A549 (cell line): Measurements from ENCODE around the gene PALLD.
"Not testable (repeated sequence)": the region's sequence is repeated elsewhere in the genome, so short reads cannot be mapped to it uniquely, and the experiment has no call there.

Experiments
- FOSB ChIP-seq: fragments of 250-450 bp; sonication (Bioruptor Pico); IDR thresholded peaks from 2 replicates; pipeline ENCODE4 v1.5.0; 2020; ENCODE audit warnings: mild to moderate bottlenecking, moderate library complexity
- HOXB13 ChIP-seq: fragments of 250-450 bp; sonication (Bioruptor Pico); IDR thresholded peaks from 2 replicates; pipeline ENCODE4 v1.5.0; 2020; ENCODE audit warnings: low read depth, mild to moderate bottlenecking, moderate library complexity
- POLR2A ChIP-seq: IDR thresholded peaks from 2 replicates; pipeline ENCODE4 v1.6.1; 2012; ENCODE audit warnings: mild to moderate bottlenecking, low read length
- RAD21 ChIP-seq, 2 experiments: fragments of >200 bp in 1 of 2; sonication (Bioruptor Twin) in 1 of 2; formaldehyde crosslinking in 1 of 2; IDR thresholded peaks in 1 of 2; conservative IDR thresholded peaks in 1 of 2; 2 replicates in 1 of 2; 3 replicates in 1 of 2; pipeline ENCODE4 v1.6.1; 2012 to 2018; ENCODE audit warnings: inconsistent platforms in 1 of 2
- RARB ChIP-seq: fragments of 250-450 bp; sonication (Bioruptor Pico); IDR thresholded peaks from 2 replicates; pipeline ENCODE4 v1.8.0; 2021; ENCODE audit warnings: mild to moderate bottlenecking, moderate library complexity
- RFX5 ChIP-seq: fragments of 450-650 bp; IDR thresholded peaks from 2 replicates; pipeline ENCODE4 v1.7.1; 2014; ENCODE audit warnings: antibody characterized with exemption, mild to moderate bottlenecking, moderate library complexity
- SMC3 ChIP-seq: fragments of >200 bp; sonication (Bioruptor Twin); formaldehyde crosslinking; IDR thresholded peaks from 3 replicates; pipeline ENCODE4 v1.6.1; 2018; ENCODE audit warnings: inconsistent platforms
- ZFP36 ChIP-seq: fragments of 450-650 bp; IDR thresholded peaks from 2 replicates; pipeline ENCODE4 v1.6.1; 2014; ENCODE audit warnings: borderline replicate concordance; ENCODE audit not compliant: partially characterized antibody
- TF ChIP-seq, protein P1 (sequence below): fragments of 250-450 bp; sonication (Bioruptor Pico); IDR thresholded peaks from 2 replicates; pipeline ENCODE4 v1.5.0; 2021; ENCODE audit warnings: mild to moderate bottlenecking, moderate library complexity, borderline replicate concordance
- TF ChIP-seq, protein P2 (sequence below): fragments of >200 bp; sonication (Bioruptor Twin); formaldehyde crosslinking; IDR thresholded peaks from 3 replicates; pipeline ENCODE4 v1.5.1; 2016

DNA sequence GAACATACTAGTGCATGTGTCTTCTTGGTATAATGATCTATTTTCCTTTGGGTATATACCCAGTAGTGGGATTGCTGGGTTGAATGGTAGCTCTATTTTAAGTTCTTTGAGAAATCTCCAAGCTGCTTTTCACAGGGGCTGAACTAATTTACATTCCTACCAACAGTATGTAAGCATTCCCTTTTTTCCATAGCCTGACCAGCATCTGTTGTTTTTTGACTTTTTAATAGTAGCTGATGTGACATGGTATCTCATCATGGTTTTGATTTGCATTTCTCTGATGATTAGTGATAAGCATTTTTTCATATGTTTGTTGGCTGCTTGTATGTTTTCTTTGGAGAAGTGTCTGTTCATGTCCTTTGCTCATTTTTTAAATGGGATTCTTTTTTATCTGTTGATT, 230.3 kb downstream of the PALLD start:
- TF ChIP-seq RAD21 (conservative IDR thresholded peaks at IDR 0.05 in 1 of 2, IDR thresholded peaks at IDR 0.05 in 1 of 2); RFX5; FOSB (CRISPR knock-in tag); SMC3; RARB; POLR2A; ZFP36; HOXB13: not testable (repeated sequence)
- TF ChIP-seq, protein P1, sequence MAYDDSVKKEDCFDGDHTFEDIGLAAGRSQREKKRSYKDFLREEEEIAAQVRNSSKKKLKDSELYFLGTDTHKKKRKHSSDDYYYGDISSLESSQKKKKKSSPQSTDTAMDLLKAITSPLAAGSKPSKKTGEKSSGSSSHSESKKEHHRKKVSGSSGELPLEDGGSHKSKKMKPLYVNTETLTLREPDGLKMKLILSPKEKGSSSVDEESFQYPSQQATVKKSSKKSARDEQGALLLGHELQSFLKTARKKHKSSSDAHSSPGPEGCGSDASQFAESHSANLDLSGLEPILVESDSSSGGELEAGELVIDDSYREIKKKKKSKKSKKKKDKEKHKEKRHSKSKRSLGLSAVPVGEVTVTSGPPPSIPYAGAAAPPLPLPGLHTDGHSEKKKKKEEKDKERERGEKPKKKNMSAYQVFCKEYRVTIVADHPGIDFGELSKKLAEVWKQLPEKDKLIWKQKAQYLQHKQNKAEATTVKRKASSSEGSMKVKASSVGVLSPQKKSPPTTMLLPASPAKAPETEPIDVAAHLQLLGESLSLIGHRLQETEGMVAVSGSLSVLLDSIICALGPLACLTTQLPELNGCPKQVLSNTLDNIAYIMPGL (CRISPR knock-in tag) = not testable (repeated sequence)
- TF ChIP-seq, protein P2, sequence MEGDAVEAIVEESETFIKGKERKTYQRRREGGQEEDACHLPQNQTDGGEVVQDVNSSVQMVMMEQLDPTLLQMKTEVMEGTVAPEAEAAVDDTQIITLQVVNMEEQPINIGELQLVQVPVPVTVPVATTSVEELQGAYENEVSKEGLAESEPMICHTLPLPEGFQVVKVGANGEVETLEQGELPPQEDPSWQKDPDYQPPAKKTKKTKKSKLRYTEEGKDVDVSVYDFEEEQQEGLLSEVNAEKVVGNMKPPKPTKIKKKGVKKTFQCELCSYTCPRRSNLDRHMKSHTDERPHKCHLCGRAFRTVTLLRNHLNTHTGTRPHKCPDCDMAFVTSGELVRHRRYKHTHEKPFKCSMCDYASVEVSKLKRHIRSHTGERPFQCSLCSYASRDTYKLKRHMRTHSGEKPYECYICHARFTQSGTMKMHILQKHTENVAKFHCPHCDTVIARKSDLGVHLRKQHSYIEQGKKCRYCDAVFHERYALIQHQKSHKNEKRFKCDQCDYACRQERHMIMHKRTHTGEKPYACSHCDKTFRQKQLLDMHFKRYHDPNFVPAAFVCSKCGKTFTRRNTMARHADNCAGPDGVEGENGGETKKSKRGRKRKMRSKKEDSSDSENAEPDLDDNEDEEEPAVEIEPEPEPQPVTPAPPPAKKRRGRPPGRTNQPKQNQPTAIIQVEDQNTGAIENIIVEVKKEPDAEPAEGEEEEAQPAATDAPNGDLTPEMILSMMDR = not testable (repeated sequence)
